ENCODE data around the gene ERG28.
"Not testable (repeated sequence)": the region's sequence is repeated elsewhere in the genome, so short reads cannot be mapped to it uniquely, and the experiment has no call there.

The ERG28 gene, protein sequence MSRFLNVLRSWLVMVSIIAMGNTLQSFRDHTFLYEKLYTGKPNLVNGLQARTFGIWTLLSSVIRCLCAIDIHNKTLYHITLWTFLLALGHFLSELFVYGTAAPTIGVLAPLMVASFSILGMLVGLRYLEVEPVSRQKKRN

DNA sequence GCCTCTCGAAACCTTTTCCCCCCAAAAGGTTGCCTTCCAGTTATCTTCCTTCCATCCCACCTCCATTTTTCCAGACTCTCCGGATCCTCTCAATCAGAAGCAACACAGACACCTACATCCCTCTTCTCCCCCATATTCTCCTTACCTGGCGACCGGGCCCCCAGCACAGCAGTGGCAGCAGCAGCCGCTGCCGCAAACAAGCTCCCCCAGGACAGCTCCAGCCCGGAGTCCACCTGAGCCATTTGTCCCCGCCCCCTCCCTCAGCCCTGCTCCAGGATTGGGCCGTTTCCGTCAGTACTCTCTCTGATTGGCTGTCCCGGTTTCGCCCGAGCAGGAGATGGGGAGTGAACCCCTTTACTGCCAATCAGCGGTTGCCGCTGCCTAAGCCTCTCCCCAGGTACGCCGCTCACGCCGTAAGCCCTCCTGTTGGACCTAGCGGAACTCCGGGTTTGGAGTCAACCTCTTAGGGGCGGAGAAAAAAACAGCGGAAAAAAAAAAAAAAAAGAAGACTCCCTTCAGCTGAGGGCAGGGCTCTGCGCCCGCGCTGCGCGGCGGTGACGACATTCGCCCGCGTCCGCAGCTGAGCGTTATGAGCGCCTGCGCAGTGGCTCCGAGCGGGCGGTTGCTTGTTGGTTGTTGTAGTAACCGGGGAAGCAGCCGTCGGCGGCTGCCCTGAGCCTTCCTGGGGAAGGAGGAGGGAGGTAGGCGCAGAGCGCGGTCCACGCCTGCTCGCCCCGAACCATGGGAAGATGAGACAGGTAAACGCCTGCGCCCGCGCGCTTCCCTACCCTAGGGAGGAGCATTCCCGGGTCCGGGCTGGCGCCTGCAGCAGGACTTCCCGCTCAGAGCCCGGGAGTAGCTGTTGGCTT lies at the start of gene ERG28, which contains the start of gene TTLL5:
TSS of gene ERG28 (minus strand) at position 247 of the 869 bp plus-strand sequence. CDS start 3,374 bp downstream, outside the sequence.
TSS of gene TTLL5 (plus strand) at position 617 of the 869 bp plus-strand sequence. CDS start 1,904 bp downstream, outside the sequence.
- DNase-seq, result peak; percentile 99

DNA sequence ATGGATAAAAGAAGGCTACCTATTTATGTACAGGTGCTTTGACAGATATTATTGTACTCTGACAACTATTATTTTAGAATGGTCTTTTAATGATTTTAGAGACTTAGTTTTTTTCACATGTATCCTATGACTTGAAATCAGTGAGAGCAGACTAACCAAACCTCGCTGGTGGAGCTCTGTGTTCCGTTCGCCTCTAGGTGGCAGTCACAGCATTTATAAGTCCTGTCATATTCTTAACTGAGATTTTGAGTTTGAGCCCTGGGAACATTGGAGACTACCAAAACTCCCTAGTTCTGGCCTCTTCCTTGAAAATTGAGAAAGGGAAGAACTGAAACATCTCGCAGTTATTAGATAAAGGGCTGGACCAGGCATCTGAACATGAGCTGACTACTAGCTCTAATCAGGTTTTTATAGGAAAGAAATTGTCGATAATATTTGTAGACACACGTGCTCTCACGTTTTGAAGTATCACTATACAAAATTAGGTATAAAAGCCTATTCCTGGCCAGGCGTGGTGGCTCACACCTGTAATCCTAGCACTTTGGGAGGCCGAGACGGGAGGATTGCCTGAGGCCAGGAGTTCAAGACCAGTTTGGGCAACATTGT lies 48.6 kb upstream of the ERG28 start:
- peak; percentile 93 for DNase-seq

DNA sequence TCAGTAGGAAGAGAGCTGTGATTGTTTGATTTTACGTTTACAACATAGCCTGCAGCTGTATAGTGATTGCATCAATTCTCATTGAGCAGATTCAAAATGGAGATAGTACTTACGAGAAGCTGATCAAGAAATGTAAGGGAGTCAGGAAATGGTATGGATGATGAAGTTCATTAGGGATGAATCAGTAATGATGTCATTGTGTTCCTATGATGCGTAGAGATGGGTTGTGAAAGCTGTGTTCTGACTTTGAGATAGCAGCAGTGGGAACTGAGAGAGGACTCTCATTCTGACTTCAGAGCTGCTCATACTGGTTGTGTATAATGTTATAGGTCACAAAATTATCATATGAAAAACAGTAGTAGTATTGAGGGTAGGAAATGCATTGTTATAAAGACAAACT lies 44.3 kb upstream of the ERG28 start:
- DNase-seq, result no peak

DNA sequence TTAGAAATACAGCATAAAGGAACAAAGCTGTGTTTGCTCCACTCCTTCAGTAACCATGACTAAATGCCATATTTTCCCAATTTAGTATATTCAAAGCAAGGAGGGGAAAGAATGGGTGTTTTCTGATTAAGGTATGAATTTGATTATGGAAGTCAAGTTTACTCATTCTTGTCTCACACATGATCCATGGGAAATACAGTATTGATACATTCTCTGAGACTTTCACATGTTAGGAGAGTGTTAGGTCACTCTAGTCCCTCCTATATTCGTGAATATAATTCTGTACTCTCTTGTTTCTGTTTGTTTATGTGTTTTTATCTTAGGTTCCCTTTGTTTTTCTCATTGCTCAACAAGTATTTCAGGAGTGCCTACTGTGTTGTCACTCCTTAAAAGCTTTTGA lies 42.8 kb upstream of the ERG28 start:
- no peak for DNase-seq

DNA sequence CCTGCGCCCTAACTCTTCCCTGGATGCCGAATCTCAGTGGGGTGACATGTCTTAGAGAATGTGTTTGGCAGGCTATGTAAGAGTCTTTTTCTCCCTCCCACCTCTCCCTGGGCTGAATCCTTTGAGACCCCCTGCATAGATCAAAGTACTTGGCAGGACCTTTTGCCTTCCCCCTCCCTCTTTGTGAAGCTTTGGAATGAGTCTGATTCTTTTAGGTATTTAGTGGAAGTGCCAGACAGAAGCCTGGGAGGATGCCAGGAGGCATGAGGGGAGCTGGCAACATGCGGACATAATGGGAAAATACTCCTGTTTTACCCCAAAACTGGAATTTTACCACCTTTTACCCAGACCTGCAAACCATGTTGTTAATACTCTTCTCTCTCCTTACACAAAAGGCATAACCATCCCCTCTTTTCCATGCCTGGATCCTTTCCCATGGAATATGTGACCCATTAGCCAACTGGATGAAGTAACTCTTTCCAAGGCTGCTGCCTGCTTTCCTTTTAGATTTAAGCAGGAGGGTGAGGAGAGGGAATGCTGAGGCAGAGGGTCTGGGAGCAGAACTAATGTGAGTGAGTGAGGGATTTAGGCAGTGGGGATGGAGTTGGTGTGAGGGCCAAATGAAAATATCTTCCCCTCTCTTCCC lies 42.1 kb upstream of the ERG28 start:
- DNase-seq, result peak; percentile 49

DNA sequence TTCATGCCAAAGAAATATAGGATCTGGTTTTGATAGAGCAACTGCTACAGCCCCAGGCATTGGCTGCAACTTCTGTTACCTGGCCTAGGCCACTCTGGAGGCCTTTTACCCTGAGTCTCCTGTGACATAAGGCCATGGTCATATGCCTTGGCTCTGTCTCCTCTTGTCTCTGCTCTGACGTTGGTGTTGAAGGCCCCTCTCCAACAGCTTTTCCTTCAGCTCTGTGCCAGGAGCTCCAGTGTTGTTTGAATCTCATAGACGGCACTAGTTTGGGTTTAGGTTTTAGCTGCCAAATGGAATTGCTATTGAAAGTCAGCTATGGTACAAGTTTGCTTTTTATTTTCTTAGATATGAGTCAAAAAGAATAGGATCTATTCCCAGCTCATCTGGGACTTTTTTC lies 41.4 kb upstream of the ERG28 start:
- no peak for DNase-seq

DNA sequence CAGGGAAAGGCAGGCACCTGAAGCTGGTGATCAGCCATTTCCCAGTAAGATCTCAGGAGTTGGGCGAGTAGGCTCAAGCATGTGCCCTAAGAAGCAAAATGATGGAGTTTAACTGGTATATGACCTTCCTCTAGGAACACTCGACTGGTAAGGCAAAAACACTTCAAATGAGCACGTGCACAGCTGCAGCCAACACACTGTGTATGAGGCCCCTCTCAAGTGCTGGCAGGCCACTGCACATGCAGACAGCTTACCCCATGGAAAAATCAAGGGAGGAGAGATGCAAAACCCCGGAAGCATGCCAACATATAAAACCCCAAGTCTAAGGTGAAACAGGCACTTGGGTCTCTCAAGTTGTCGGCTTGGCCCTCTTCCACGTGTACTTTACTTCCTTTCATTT lies 39.6 kb upstream of the ERG28 start:
- DNase-seq, result no peak

DNA sequence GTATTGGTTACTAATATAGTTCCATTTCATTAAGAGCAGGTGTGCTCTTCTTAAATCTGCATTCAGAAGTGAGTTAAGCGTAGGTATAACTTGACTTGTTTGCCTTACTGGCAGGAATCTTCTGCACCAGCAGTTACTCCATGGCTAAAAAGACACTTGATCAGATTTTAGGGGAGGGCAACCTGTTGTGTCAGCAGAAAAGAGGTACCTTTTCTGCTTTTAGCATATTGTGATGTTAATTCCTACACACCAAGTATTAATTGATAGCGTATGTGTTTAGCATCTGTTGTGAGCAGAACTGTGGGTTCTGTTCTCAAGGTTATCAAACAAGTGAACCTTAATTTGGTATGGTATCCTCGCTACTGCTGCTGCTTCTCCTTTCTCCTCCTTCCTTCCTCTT lies 38.7 kb upstream of the ERG28 start:
- no peak for DNase-seq

DNA sequence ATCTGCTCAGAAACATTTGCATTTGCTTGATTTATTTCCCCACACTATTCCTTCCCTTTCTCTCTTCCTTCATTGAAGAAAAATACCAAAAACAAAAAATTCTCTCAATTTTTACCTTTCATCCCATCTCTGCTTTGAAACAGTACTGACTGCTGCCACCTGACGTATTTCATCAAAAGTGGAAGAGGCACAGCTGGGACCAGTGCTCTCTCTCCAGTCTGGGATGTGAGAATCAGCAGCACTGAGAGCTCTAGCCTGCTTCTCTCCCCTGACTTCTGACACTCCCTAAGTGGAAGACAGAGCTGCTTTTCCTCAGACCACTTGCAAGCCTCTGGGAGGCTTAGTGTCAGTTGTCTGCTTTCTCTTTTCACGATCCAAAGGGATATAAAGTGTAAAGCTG lies 37.2 kb upstream of the ERG28 start:
- DNase-seq, result no peak

DNA sequence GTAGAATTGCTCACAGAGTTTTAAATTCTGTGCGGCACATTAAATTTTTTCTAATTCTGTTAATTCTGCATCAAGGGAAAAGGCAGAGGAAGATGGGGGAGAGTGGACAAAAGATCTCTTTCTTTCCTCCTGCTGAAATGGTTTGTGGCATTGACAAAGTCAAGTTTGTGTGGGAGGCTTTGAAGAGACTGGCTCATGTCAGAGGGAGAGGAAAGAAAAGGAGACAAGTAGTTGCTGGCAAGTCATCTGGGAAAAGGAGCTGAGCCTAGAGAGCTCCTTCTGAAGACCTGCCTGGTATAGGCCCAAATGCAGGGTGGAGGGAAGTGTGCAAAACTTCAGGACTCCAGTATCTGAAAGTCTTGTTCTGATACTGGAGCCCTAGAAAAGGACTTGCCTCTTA lies 36.7 kb upstream of the ERG28 start:
- DNase-seq, result no peak

DNA sequence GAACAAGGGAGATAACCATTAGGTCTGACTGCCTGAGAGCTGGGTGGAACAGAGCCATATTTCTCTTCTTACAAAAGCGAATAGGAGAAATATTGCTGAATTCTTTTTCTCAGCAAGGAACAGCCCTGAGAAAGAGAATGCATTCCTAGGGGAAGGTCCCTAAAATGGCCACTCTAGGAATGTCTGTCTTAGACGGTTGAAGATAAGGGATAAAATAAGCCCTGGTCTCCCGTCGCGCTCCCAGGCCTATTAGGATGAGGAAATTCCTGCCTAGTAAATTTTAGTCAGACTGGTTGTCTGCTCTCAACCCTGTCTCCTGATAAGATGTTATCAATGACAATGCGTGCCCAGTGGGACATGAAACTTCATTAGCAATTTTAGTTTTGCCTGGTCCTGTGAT lies 34.3 kb upstream of the ERG28 start:
- DNase-seq, result not testable (repeated sequence)

DNA sequence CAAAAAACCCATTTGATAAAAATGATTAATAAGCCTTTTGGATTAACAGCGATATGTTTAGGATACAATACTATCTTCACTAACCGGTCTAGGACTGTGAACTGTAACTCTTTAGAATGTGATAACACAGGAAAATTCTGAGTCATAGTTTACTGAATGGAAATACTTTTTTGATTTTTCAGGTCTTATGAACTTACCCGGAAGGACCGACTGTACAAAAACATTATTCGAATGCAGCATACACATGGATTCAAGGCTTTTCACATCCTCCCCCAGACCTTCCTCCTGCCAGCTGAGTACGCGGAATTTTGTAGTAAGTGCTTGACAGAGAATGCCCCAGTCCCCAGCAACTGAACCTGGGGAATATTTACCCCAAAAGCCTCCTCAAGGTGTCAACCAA lies 29.3 kb upstream of the ERG28 start:
- DNase-seq, result no peak

DNA sequence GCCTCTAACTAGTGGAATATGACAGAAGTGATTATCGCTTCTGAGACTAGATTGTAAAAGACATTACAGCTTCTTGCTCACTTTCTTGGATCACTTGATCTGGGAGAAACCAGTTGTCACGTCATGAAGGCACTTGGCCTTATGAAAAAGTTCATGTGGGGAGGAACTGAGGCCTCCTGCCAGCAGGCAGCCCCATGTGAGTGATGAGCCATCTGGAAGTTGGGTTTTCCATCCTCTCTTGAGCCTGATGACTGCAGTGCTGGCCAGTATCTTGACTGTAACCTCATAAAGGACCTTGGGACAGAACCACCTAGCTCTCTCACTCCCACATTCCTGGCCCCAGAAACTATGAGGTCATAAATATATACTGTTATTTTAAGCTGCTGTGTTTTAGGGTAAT lies 28.3 kb upstream of the ERG28 start:
- DNase-seq, result no peak

DNA sequence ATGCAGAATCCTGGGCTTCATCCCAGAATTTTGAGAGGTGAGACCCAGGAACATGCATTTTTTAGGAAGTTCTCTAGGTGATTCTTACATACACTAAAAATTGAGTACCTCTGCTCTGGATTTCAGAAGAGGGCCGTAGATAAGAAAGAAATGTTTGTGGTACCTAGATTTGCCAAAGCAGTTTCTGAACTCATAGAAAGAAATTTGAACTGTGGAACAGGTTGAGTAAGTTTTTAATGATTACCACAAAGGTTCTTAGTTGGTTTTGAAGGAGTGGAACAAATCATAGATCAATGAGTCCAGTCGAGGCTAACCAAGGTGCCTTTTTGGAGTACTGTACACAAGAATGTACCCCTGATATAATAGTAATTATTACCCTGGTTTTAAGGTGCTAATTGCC lies 25.2 kb upstream of the ERG28 start:
- no peak for DNase-seq

DNA sequence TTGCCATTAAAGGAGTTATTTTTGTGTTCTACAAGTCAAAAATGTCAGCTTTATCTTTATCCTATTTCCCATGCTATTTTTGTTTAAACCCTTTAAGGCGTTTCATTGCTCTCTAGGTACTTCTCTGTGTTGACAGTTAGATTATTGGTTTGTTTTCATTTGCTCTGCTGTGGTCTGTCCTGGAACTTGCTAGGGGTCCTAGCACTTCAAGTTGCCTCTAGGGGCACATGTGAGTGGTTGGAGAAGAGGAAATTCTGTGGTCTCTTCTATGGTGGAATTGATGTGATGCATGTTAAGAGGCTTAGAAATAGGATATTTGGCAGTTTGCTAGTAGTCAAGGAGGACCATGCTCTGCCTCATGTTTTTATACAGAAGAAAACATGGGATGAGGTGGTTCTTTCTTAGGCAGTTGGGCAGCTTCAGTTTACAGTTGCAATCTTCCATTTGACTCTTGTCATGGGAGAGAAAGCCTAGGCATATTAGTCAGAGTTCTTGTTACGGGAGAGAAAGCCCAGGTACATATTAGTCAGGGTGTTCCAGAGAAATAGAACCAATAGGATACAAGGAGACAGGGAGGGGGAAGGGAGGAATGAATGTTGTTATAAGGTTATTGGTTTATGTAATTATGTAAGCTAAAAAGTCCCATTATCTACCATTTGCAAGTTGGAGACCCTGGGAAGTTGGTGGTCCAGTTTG lies 14.7 kb upstream of the ERG28 start:
- DNase-seq, result no peak

DNA sequence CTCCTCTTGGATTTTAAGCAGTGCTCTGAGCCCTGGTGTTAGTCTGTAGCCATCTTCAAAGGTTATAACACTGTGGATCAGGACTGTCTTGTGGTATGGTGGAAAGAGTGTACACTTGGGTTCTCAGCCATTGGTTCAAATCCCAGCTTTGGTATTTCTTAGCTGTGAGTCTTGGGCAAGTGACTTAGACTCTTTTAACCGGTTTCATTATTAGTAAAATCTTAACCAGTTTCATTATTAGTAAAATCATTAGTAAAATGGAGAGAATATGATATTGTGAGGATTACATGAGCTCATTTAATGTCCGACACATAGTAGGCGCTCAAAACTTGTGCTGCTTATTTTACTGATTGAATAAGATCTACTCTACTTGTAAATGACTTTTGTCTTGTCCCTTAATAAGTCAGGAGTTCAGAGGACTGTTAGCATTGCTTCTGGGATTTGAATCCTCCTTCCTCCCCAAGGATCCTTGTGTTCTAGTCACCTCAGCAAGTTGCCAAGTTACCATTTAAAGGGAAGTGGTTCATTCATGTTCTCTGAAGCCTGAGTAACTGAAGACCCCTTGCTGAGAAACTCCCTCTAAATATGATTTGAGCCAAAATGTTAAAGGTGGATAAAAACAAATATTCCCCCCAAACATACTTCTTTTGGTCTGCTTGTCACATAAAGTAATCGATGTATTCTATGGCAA lies 12.8 kb upstream of the ERG28 start:
- no peak for DNase-seq

DNA sequence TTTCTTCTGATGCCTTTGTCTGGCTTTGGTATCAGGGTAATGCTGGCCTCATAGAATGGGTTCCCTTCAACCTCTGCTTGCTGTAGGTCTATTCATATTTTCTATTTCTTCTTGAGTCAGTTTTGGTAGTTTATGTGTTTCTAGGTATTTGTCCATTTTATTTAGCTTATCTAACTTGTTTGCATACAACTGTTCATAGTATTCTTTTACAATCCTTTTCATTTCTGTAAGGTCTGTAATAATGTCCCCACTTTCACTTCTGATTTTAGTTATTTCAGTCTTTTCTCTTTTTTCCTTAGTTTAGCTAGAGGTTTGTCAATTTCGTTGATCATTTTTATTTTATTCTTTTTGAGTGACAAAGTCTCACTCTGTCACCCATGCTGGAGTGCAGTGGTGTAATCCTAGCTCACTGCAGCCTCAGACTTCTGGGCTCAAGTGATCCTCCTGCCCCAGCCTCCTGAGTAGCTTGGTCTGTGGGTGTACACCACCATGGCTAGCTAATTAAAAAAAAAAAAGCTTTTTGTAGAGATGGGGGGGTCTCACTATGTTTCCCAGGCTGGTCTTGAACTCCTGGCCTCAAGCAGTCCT lies 12.0 kb upstream of the ERG28 start:
- no peak for DNase-seq

DNA sequence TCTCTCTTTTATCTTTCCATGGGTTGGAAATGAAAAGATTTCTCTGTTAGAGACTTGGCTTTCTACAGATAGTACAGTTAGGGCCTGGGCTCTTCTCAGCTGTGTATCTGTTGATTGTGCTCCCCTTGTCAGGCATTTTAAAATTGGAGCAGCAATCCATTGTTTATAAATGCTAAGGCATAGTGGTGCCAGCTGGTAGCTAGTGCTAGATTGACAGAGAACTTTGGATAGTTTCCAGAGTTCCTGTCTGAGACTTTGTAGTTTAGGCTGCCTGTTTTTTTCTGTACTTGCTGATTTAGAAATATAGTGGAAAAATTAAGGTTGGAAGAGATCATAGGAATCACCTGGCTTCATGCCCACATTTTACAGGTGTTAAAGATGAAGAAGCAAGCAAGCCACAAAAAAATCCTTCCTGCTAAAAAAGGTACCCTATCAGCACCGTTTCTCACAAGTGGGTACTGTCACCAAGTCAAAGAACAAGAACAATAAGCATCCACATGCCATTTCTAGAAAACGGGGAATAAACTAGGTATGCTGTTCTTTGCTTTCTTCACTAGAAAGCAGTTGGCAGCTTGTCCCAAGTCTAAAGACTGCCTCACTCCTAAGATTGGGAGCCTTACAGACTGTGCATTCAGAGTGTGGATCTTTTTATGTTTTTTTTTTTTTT lies 6.6 kb upstream of the ERG28 start:
- no peak for DNase-seq

DNA sequence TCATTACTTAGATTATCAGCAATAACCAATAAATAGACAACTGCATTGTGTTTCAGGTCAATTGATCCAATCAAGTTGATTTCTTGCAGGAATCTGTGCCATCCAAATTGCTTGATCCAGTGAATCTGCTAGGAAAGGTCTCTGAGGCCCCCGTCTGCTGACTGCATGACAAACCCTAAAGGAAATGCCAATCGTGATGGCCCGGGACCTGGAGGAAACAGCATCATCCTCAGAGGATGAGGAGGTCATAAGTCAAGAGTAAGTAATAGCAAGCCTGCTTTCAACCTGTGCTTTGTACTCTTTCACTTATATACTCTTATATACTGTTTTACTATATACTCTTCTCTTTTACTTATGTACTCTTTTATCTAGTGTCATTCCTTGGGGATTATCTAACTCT lies 2.3 kb upstream of the ERG28 start:
- DNase-seq, result no peak

DNA sequence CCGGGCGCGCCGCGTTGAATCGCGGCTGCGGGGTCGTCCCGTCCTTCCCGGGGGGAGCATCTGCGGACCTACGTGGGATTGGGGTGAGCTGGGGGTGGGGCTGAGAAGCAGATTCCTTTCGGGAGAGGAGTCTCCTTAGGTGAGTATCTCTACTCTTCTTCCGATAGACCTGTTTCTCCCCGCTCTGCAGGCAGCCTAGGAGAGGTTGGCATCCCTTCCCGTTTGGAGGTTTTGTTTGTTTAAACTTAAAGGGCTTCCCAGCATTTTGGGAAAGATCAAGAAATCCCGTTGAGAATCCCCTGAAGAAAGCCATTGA lies 781 bp upstream of the ERG28 start:
- DNase-seq, result no peak

DNA sequence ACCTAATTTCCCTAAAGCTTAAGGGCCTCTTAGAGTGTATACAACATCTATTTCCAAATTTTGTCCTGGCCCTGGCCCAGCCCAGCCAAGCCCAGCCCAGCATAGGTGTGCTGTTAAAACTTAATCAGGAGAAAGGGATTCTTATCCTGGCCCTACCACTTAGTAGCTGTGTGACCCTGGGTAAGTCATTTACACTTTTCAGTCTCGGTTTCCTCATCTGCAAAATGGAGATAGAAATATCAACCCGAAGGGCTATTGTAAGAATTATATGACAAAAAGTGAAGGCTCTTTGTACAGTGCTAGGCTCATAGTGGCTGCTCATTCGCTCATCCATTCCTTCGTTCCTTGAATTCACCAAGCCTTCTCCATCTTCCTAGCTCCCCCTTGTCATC lies 442 bp downstream of the ERG28 start:
- DNase-seq, result no peak

DNA sequence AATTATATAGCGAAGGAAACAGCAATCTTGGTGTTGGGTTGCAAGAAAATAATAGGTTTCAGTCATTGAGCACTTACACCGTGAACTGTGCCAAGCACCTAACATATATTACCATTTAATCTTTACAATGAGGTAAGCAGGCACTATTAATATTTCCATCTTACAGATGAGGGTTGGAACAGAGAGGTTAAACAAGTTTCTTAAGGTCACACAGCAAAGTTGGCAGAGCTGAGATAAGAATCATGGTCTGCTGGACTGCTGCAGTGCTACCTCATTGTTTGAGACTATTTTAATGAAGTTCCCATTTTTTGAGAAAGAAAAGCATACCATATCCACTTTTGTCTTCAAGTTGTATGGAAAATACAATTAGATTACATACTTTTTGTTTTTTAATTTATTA lies 1.7 kb downstream of the ERG28 start:
- no peak for DNase-seq

Measured in eye (tissue), 1 donor.